Non-pigmented ciliary epithelial cell (primary cell): ENCODE data around the gene HABP4.

Experiments used
- DNase-seq: peaks from one replicate; pipeline ENCODE4 v3.0.0-alpha.2; 2010; ENCODE audit warnings: low read depth

The HABP4 gene

DNA sequence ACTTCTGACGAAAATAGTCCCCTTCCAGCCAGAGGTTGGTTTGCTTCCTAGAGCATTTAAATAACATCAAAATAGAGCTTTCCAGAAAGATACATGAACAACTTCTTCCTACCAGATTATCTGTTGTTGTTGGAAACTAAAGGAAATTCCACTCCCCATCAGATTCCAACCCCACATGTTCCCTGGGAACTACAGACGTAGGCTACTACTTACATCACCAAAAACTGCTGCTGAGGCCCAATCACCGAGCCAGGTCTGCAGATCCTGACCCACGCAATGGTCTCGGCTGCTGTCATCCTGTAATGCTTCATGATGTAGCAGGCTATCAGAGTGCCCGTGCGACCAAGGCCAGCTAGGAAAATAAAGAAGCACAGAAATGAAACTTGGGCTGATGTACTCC lies 73.4 kb downstream of the HABP4 start:
- no peak for DNase-seq

- DNase-seq: no peak
Observed at GRCh38 chr9:96524045-96524444, 74.1 kb downstream of the HABP4 start.

GRCh38 chr9:96524764-96525163 lies 74.8 kb downstream of the HABP4 start:
- no peak for DNase-seq

DNA sequence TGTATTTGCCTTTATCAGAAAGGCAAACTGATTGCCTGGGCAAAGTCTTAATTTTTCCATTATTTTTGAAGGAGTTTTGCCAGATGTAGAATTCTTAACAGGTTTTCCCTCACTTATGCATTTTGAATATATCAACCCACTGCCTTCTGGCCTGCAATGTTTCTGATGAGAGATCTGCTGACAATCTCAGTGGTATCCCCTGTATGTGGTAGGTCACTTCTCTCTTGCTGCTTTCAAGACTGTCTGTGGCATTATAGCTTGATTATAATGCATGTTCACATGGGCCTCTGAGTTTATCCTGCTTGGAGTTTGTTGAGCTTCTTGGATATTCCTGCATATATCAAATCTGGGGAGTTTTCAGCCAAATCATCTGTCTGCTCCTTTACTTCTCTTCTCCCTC lies 82.2 kb downstream of the HABP4 start:
- DNase-seq: no peak

- DNase-seq: no peak
Observed at GRCh38 chr9:96540106-96540505, 90.1 kb downstream of the HABP4 start.
